Stimulated activated CD8-positive, alpha-beta memory T cell treated with anti-CD3 and anti-CD28 coated beads, Interleukin-12 subunit alpha, Interleukin-12 subunit beta, amount 100 ng/mL, for 24 hours (primary cell): Measurements from ENCODE around the gene CIB1.
A peak's percentile ranks its signal among the peaks of the same experiment; 100 is the strongest.
"Not testable (repeated sequence)": the region's sequence is repeated elsewhere in the genome, so short reads cannot be mapped to it uniquely, and the experiment has no call there.

Source experiments
- DNase-seq: peaks from one replicate; pipeline ENCODE4 v3.0.0-alpha.2; 2020; ENCODE audit errors: extremely low read depth

The CIB1 gene

DNA sequence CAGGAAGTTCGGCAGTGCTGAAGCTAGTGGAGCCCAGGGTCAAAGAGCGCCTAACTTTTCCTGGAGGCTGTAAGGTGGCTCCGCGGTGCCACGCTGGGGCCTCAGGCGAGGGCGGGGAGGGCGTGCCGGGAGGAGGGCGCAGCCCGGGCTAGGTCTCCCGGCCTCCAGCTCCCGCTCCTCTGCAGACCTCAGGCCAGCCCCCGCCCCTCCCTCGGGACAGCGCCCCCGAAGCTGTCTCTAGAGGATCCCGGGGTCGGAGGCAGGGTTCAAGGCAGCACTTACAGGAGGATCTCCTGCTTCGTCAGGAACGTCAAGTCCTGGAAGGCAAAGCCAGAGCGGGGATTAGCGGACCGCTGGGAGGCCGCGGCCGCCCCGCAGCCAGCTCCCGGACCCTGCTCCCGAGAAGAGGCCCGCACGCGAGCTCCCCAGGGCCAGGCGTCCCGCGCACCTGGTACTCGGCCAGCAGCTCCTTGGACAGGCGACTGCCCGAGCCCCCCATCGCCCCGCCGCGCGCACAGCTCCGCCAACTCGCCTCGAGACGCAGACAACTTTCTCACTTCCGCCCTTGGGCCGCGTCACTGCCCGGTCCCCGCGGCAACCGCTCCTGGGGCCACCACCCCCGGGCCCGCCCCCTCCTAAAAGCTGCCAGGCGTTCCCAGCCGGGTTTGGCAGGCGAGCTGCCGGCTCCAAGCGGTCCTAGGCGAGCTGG is at the start of gene CIB1:
TSS of gene CIB1 (minus strand) at position 555 of the 709 bp plus-strand sequence. CDS start at position 499, 56 bp downstream.
- peak; percentile 95 for DNase-seq

DNA sequence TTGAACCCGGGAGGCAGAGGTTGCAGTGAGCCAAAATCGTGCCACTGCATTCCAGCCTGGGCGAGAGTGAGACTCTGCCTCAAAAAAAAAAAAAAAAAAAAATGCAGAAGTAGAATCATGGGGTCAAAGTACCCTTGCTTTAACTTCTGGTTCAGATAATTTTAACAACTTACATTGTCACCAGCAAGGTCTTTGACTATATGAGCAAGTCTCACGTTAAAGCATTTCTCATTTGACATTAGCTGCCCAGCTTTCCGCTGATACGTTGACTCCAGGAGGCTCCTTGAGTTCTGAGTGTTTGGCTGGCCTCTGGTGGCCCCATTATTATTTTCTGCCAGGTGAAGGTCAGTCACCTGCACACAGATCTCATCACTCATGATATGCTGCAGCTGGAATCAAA is 47.9 kb upstream of the CIB1 start:
- DNase-seq: not testable (repeated sequence)

DNA sequence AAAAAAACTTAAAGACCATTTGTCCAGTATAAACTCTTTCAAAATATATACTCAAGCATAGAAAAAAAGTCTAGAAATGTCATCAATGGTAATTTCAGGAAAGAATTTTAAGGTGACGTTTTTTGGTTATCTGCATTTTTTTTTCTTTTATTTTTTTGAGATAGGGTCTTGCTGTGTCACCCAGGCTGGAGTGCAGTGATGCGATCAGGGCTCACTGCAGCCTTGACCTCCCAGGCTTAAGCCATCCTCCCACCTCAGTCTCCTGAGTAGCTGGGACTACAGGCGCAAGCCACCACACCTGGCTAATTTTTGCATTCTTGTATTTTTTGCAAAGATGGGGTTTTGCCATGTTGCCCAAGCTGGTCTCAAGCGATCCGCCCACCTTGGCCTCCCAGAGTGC is 47.0 kb upstream of the CIB1 start:
- DNase-seq: not testable (repeated sequence)

- DNase-seq: not testable (repeated sequence)
Measured at GRCh38 chr15:90278467-90278866, 44.7 kb upstream of the CIB1 start.

GRCh38 chr15:90271459-90272166 is 37.9 kb upstream of the CIB1 start:
- DNase-seq: no peak

DNA sequence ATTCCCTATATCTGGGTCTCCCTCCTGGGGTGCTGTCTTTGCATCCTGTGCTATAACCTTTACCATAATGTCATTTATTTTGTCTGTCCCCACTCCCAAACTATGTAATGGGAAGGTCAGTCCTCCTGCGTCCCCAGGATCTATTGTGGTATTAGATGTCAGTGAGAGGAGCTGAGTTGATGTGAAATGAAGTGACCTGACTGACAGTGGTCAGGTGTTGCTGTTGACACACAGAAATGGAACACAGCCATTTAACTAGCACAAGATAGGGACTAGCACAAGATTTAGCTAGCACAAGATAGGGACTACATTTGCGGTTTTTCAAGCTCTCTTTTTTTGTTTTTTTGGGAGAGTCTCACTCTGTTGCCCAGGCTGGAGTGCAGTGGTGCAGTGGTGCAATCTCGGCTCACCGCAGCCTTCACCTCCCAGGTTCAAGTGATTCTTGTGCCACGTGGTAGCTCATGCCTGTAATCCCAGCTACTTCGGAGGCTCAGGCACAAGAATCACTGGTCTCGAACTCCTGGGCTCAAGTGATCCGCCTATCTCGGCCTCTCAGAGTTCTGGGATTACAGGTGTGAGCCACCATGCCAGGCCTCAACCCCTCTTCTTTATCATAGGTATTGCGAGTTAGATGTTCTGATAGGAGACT is 36.9 kb upstream of the CIB1 start:
- no peak for DNase-seq

- DNase-seq: no peak
Measured at GRCh38 chr15:90268415-90268814, 34.7 kb upstream of the CIB1 start.

DNA sequence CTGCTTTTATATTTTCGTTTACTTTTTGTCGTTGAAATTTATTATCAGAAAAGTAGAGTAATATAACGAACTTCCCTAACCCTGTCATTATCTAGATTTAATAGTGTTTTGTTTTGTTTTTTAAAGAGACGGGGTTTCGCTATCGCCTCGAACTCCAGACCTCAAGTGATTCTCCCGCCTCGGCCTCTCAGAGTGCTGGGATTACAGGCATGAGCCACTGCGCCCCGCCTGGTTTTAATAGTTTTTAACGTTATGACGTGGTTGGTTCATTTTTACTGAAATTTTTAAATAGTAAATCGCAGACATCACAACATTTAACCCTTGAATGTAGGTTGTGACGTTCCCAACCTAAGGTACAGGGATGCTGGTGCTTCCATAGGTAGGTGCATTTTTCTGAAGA is 32.7 kb upstream of the CIB1 start:
- DNase-seq: no peak

- no peak for DNase-seq
Measured at GRCh38 chr15:90266061-90266431, 32.3 kb upstream of the CIB1 start.

DNA sequence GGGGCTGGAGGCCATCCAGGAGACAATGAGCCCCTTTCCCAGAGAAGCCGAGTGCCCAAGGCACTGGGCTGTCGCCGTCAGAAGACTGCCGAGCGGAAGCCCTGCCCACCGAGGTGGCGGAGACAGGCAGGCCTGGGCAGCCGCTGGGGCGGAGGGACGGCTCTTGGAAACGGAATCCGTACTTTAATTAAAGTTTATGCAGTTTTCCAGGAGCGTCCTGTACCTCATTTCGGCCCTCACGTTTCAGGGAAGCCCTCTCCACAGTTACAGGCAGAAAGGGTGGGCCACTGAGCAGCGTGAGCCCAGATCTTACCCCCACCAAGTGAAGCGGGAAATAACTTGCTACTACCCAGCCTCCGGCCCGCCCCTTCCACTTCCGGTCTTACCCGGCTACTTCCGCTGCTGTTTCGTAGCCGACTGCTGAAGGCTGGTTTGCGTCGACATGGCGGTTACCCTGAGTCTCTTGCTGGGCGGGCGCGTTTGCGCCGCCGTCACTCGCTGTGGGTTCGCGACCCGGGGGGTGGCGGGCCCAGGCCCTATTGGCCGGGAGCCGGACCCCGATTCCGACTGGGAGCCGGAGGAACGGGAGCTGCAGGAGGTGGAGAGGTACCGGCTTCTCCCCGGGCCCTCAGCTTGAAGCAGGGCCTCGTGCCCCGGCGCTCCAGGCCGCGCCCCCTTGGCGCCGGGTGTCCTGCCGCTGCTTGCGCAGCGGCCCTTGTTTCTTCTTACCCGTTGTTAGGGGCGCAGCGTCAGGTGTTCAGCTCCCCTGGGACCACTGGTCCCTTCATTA is 31.7 kb upstream of the CIB1 start, which contains the start of gene NGRN:
TSS of gene NGRN (plus strand) at position 402 of the 790 bp plus-strand sequence. CDS start at position 443, 41 bp downstream.
- DNase-seq: peak; percentile 86

GRCh38 chr15:90264671-90265070 is 30.9 kb upstream of the CIB1 start:
- DNase-seq: no peak

- DNase-seq: no peak
Measured at GRCh38 chr15:90262426-90262825, 28.7 kb upstream of the CIB1 start.

- DNase-seq: no peak
Measured at GRCh38 chr15:90261811-90262210, 28.1 kb upstream of the CIB1 start.

DNA sequence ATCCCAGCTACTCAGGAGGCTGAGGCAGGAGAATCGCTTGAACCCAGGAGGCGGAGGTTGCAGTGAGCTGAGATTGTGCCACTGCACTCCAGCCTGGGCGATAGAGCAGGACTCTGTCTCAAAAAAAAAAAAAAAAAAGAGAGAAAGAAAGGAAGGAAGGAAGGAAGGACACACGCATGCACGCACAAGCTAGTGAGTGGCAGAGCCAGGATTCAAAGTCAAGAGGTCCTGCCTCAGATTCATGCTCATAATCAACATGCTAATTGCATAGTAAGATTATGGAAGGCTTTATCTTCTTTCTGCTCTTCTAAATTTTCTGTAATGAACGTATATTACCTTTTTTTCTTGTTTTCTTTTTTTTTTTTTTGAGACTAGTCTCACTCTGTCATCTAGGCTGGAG is 27.0 kb upstream of the CIB1 start:
- not testable (repeated sequence) for DNase-seq

- no peak for DNase-seq
Measured at GRCh38 chr15:90259524-90259923, 25.8 kb upstream of the CIB1 start.

DNA sequence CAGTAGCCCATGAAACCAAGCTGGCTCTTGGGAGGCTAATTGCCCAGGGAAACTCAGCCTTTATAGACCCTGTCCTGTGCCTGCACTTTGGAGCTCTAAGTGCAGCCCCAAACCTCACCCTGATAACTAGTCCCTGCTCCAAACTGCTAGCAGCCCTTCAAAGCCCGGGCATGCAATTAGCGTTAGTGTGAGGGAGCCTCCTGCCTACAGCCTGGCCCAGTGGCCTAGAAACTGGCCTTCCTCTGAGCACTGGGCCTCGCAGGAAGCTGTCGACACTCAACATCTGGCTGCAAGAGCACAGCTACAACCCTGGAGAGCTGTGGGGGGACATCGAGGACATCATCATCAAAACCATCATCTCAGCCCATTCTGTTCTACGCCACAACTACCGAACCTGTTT is 24.0 kb upstream of the CIB1 start:
- no peak for DNase-seq

DNA sequence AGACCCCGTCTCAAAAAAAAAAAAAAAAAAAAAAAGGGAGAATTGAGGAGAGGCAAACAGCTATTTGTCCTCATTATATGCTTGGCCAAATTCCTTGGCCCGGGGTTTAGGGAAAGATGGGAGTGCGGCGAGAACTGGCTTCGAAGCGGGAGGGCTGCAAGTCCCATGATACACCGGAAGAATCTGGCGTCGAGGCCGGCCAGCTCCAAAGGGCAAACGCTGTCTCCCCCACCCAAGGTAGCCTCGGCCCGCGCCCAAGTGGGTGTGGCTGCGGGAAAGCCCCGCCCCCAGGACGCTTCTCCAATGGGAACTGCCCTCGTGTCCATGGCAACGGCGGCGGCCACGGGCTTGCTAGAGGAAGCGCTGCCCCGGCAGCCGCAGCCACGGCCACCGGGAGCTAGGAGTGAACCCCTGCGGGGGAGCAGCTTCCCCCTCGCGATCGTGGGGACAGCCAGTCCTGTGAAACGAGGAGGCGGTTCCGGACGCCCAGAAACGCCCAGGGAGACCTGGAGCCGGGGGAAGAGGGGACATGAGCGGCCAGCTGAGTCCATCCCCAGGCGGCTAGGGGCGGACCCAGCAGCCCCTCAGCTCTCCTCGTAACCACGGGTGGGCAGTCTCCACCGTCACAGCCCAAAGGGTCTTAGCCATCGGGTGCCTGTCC is 15.6 kb upstream of the CIB1 start, which contains the start of gene TTLL13:
TSS of gene TTLL13 (plus strand) at position 354 of the 661 bp plus-strand sequence. CDS start 1,075 bp downstream, outside the sequence.
- peak; percentile 76 for DNase-seq

DNA sequence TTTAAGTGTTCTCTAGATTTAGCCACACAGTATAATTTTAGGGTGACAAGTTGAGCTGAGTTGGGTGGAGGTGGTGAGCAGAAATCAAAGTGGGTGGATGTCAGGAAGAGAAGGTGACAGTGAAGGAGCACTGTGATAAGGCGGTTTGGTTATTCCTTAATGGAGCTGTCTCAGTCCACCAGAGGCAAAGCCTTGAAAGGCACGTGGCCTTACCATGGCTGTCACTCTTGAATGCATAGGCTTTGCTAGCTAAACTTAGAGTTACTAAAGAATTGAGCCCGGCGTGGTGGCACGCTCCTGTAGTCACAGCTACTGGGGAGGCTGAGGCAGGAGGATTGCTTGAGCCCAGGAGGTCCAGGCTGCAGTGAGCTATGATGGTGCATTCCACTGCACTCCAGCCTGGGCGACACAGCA is 15.1 kb upstream of the CIB1 start:
- DNase-seq: no peak

DNA sequence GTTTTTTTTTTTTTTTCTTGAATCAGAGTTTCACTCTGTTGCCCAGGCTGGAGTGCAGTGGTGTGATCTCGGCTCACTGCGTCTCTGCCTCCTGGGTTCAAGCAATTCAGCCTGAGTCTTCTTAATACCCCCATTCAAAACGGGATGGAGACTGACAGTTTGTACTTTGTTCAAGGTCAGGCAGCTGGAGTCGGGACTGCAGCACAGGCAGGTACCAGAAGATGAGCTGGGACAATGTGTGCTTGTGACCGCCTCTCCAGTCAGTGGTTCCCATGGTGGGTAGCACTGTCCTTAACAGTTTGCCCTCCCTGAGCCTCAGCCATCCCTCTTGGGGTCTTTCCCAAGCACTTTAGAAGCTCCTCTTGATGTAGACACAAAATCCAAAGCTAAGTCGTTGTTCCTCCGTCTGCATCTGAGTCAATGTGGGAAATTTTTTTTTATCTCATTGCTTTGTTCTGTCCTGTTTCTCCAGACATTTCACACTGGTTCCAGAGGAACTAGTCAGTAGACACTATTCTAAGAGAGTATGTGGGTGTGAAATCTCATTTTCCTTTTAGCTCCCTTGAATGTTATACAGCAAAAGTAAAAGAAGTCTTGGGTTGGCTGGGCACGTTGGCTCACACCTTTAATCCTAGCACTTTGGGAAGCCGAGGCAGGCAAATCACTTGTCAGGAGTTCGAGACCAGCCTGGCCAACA is 10.3 kb upstream of the CIB1 start:
- DNase-seq: no peak

DNA sequence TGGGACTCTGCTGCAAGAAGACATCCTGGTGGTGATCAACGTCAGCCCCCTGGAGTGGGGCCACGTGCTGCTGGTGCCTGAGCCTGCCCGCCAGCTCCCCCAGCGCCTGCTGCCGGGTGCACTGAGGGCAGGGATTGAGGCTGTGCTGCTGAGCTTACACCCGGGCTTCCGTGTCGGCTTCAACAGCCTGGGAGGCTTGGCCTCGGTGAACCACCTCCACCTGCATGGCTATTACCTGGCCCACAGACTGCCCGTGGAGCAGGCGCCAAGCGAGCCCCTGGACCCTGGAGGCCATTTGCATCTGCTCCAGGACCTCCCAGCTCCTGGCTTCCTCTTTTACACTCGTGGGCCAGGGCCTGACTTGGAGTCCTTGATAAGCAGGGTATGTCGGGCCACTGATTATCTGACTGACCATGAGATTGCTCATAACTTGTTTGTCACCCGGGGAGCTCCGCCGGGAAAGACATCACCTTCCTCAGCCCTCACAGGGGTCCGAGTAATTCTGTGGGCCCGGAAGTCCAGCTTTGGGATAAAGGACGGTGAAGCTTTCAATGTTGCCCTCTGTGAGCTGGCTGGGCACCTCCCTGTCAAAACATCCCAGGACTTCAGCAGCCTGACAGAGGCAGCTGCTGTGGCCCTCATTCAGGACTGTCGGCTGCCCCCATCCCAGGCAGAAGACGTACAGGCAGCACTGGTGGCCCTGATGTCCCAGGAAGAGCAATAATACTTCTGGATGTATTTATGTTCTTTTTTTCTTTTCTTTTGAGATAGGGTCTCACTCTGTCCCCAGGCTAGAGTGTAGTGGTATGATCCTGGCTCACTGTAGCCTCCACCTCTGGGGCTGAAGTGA is 7.8 kb upstream of the CIB1 start:
- DNase-seq: no peak
